ENCODE measurements around the gene ESD.

ESD gene

DNA sequence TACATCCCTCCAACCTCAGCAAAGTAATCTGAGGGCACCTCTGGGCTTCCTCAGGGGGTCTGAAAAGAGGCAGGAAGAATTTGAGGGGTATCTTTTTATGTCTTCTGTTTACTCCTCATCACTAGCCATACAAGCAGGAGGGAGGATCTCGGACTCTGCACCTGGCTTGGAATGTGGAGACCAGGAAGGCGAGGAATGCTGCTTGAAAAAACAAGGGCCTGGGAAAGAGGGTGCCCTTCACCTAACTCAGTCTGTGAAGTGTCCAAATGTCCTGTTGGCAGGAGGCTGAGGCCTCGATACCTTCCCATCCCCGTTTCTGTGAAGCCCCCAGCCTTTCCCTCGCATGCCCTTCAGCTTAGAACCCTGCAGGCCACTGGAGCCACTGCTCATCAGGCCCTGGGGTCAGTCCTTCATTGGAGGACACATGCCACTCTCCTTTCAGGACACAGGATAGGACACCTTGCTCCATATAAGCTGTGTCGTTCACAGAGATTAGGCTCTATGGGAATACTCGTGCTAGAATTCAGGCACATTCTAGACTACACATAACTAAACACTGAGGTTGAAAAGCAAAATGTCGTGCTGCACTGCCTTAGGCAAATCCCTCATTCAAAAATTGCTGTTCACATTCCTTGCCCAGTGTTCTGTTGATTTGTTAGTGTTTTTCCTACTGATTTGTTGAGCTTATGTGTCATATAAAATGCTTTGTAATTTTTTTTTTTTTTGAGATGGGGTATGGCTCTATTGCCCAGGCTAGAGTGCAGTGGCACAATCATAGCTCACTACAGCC is 49.7 kb downstream of the ESD start:
- Histone ChIP-seq H3K36me3 (peaks cover 72% of the 10 kb centered on the region), H3K27me3 (no peaks in the 10 kb centered on the region), H3K4me1 (peaks cover 10% of the 10 kb centered on the region), H3K4me3 (ENCODE audit: low read depth, low read length) (no peak overlapping the region), H3K9me3 (no peaks in the 10 kb centered on the region; the same call in 1 of the 2 replicates)
- DNase-seq, result no peak
- TF ChIP-seq, protein P1, sequence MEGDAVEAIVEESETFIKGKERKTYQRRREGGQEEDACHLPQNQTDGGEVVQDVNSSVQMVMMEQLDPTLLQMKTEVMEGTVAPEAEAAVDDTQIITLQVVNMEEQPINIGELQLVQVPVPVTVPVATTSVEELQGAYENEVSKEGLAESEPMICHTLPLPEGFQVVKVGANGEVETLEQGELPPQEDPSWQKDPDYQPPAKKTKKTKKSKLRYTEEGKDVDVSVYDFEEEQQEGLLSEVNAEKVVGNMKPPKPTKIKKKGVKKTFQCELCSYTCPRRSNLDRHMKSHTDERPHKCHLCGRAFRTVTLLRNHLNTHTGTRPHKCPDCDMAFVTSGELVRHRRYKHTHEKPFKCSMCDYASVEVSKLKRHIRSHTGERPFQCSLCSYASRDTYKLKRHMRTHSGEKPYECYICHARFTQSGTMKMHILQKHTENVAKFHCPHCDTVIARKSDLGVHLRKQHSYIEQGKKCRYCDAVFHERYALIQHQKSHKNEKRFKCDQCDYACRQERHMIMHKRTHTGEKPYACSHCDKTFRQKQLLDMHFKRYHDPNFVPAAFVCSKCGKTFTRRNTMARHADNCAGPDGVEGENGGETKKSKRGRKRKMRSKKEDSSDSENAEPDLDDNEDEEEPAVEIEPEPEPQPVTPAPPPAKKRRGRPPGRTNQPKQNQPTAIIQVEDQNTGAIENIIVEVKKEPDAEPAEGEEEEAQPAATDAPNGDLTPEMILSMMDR (IDR thresholded peaks at IDR 0.05; ENCODE audit: low read depth, low read length), result no peak

DNA sequence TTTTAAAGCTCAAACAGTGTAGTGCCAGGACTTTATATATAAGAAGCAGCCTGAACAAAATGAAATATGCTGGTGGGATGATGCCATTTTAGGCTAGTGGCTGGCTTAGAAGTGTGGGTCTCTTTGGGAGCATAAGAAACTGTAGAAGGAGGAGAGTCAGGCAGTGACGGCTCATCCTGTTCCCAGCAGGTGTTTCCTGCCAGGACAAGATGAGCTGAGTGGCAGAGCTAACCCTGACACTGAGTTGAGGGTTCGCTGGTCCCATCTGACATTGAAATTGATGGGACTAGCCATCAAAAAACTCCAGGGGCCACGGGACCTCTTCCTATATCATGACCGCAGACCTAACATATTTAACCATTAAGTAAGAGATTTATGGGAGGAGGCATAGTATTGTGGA is 51.3 kb downstream of the ESD start:
- DNase-seq, result no peak
- no peaks in the 10 kb centered on the region; the same call in 1 of the 2 replicates for H3K9me3 ChIP-seq
- TF ChIP-seq, protein P1 (IDR thresholded peaks at IDR 0.05; ENCODE audit: low read depth, low read length), result no peak
- H3K27me3 ChIP-seq, result no peaks in the 10 kb centered on the region
- H3K36me3 ChIP-seq, result peaks cover 67% of the 10 kb centered on the region
- H3K4me3 ChIP-seq (ENCODE audit: low read depth, low read length), result no peak overlapping the region
- peaks cover 10% of the 10 kb centered on the region for H3K4me1 ChIP-seq

DNA sequence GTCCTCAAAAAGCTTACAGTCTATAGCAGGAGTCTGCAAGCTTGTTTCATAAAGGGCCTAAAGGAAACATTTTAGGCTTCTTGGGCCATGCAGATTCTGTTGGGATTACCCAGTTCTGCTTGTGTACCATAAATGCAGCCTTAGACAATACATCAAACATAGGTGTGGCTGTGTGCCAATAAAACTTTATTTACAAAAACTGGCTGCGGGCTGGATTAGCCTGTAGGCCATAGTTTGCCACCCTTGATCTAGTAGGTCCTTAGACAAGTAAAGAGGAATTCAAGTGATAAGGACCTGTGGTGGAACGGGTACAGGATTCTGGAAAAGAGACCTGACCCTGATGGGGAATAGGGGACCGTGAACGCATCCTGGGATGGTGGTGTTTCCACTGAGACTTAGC is 51.9 kb downstream of the ESD start:
- no peak for DNase-seq
- H3K27me3 ChIP-seq, result no peaks in the 10 kb centered on the region

DNA sequence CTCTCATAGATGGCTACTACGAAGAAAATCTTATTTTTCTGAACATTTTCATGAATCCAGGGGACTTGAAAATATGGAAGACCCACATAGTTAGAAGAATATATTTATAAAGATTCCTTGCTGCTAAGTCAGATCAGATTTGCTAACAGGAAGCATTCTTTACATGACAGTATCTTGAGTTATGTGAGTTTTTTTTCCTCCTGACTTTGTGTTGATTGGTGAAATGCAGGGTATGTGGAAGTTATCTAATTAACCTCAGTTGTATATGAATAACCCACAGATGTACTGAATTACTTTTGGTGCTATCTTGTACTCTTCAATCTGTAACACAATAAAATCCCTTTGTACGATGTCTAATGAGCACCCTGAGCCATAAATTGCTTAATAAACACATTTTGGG is 53.8 kb downstream of the ESD start:
- no peaks in the 10 kb centered on the region; the same call in 1 of the 2 replicates for H3K9me3 ChIP-seq
- no peak for DNase-seq
- TF ChIP-seq, protein P1 (IDR thresholded peaks at IDR 0.05; ENCODE audit: low read depth, low read length), result no peak
- H3K4me3 ChIP-seq (ENCODE audit: low read depth, low read length), result no peak overlapping the region
- peaks cover 51% of the 10 kb centered on the region for H3K36me3 ChIP-seq
- H3K4me1 ChIP-seq, result peaks cover 3% of the 10 kb centered on the region; the same call in 1 of the 2 replicates
- H3K27me3 ChIP-seq, result no peaks in the 10 kb centered on the region

More for the DNA sequence above, 51.9 kb downstream of the ESD start:
- Histone ChIP-seq H3K4me1 (peaks cover 10% of the 10 kb centered on the region), H3K4me3 (ENCODE audit: low read depth, low read length) (no peak overlapping the region), H3K36me3 (peaks cover 60% of the 10 kb centered on the region), H3K9me3 (no peaks in the 10 kb centered on the region; the same call in 1 of the 2 replicates)
- TF ChIP-seq, protein P1 (IDR thresholded peaks at IDR 0.05; ENCODE audit: low read depth, low read length), result no peak

DNA sequence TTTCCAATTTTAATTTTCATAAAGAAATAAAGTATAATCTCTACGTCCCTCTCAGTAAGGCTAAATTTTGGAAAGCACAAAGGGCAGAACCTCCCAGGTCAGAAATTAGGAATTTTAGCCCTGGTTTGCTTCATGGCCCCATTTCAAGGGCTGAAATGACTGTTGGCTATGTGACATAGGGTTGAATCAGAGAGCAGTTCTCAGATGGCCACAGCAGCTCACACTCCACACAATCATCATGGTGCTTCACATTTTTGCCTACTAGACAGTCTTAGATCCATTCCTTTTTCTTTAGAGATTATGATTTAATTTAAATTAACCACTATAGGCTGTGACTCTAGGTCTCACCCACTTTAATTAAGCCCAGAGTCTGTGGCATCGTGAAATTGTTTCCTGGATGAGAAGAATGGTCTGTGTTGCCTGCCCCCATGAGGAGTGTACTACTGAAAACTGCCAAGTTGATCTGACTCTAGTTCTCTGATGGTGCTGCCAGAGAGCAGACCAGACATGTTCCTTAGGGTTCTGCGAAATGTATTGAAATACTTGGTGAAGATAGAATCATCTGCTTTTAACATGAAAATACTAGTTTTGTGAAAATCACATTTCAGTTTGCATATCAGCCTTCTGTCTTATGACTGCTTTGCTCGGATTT is 57.4 kb downstream of the ESD start:
- no peak for DNase-seq
- no peaks in the 10 kb centered on the region for H3K9me3 ChIP-seq

More for the DNA sequence above, 57.4 kb downstream of the ESD start:
- no peak overlapping the region for H3K4me3 ChIP-seq (ENCODE audit: low read depth, low read length)
- no peaks in the 10 kb centered on the region for H3K27me3 ChIP-seq
- peaks cover 33% of the 10 kb centered on the region for H3K36me3 ChIP-seq
- H3K4me1 ChIP-seq, result no peaks in the 10 kb centered on the region; the same call in 1 of the 2 replicates
- TF ChIP-seq, protein P1 (IDR thresholded peaks at IDR 0.05; ENCODE audit: low read depth, low read length), result no peak

Measured in BE2C (cell line).